WTC11 (cell line): ENCODE measurements around the gene FNIP2.

Source experiments
- CREB1 ChIP-seq: sonication (generic); formaldehyde crosslinking; IDR thresholded peaks from 2 replicates; pipeline ENCODE4 v1.8.0; 2023; ENCODE audit warnings: mild to moderate bottlenecking, missing genetic modification reagents
- CTCF ChIP-seq: fragments of 200-600 bp; IDR thresholded peaks from 2 replicates; pipeline ENCODE4 v1.8.0; 2022; ENCODE audit warnings: antibody characterized with exemption
- ELF4 ChIP-seq: sonication (generic); formaldehyde crosslinking; IDR thresholded peaks from 2 replicates; pipeline ENCODE4 v1.8.1; 2022; ENCODE audit warnings: low read depth, mild to moderate bottlenecking, moderate library complexity, missing genetic modification reagents
- ESRRA ChIP-seq: sonication (generic); formaldehyde crosslinking; IDR thresholded peaks from 2 replicates; pipeline ENCODE4 v1.8.1; 2022; ENCODE audit warnings: mild to moderate bottlenecking, missing genetic modification reagents, borderline replicate concordance
- ZNF121 ChIP-seq: sonication (generic); formaldehyde crosslinking; IDR thresholded peaks from 2 replicates; pipeline ENCODE4 v1.8.0; 2023; ENCODE audit warnings: missing genetic modification reagents

GRCh38 chr4:158814207-158814606 is 45.4 kb downstream of the FNIP2 start:
- TF ChIP-seq CREB1, result no peak
- TF ChIP-seq ZNF121 (CRISPR knock-in tag), result no peak
- TF ChIP-seq ELF4 (CRISPR knock-in tag), result no peak
- no peak for TF ChIP-seq CTCF
- TF ChIP-seq ESRRA (CRISPR knock-in tag), result no peak
